ENCODE data around the gene MAP3K14.

MAP3K14 gene

DNA sequence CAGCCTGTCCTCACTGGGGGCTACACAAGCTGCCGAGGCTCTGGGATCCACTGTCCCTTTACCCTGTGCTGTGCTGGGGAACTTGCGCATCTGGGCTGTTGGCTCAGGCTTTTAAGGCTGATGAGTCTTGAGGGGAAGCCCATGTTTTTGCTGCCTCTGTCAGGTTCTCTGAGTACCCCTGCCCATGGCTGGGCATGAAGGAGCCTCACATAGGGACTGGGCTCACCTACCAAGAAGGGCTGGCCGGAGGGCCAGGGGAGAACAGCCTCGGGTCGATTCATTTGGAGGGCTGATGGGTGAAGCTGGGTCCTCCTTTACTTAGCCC lies 80.6 kb downstream of the MAP3K14 start:
- Histone ChIP-seq H3K9ac (ENCODE audit: low read length) (no peak overlapping the region), H3K4me2 (ENCODE audit: low read depth, low read length, poor library complexity, severe bottlenecking) (no peak overlapping the region), H3K27ac (ENCODE audit: low read depth, low read length) (no peak overlapping the region), H3K27me3 (ENCODE audit: low read length) (no peaks in the 10 kb centered on the region), H3K36me3 (ENCODE audit: low read length) (0 out of 2 replicates have a peak, but pooled peaks cover 4% of the 10 kb centered on the region), H3K9me2 (replicated peaks; ENCODE audit: insufficient read depth, low read length) (no peaks in the 10 kb centered on the region), H3K79me2 (ENCODE audit: insufficient read depth, low read length) (peaks cover 10% of the 10 kb centered on the region), H3K4me3 (ENCODE audit: insufficient read depth, low read length, poor library complexity, severe bottlenecking) (no peak overlapping the region), H3K9me3 (ENCODE audit: insufficient read depth, low read length) (no peaks in the 10 kb centered on the region), H3F3A (ENCODE audit: insufficient read depth) (0 out of 2 replicates have a peak, but pooled peaks cover 4% of the 10 kb centered on the region), H2AFZ (ENCODE audit: low read depth, low read length, severe bottlenecking) (no peak overlapping the region), H4K20me1 (ENCODE audit: low read depth, low read length) (no peaks in the 10 kb centered on the region)
- TF ChIP-seq EZH2phosphoT487 (conservative IDR thresholded peaks at IDR 0.05; ENCODE audit: low read length) = no peak
- TF ChIP-seq, protein P1, sequence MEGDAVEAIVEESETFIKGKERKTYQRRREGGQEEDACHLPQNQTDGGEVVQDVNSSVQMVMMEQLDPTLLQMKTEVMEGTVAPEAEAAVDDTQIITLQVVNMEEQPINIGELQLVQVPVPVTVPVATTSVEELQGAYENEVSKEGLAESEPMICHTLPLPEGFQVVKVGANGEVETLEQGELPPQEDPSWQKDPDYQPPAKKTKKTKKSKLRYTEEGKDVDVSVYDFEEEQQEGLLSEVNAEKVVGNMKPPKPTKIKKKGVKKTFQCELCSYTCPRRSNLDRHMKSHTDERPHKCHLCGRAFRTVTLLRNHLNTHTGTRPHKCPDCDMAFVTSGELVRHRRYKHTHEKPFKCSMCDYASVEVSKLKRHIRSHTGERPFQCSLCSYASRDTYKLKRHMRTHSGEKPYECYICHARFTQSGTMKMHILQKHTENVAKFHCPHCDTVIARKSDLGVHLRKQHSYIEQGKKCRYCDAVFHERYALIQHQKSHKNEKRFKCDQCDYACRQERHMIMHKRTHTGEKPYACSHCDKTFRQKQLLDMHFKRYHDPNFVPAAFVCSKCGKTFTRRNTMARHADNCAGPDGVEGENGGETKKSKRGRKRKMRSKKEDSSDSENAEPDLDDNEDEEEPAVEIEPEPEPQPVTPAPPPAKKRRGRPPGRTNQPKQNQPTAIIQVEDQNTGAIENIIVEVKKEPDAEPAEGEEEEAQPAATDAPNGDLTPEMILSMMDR (IDR thresholded peaks at IDR 0.05; ENCODE audit: insufficient read depth, low read length, poor library complexity, severe bottlenecking) = no peak

DNA sequence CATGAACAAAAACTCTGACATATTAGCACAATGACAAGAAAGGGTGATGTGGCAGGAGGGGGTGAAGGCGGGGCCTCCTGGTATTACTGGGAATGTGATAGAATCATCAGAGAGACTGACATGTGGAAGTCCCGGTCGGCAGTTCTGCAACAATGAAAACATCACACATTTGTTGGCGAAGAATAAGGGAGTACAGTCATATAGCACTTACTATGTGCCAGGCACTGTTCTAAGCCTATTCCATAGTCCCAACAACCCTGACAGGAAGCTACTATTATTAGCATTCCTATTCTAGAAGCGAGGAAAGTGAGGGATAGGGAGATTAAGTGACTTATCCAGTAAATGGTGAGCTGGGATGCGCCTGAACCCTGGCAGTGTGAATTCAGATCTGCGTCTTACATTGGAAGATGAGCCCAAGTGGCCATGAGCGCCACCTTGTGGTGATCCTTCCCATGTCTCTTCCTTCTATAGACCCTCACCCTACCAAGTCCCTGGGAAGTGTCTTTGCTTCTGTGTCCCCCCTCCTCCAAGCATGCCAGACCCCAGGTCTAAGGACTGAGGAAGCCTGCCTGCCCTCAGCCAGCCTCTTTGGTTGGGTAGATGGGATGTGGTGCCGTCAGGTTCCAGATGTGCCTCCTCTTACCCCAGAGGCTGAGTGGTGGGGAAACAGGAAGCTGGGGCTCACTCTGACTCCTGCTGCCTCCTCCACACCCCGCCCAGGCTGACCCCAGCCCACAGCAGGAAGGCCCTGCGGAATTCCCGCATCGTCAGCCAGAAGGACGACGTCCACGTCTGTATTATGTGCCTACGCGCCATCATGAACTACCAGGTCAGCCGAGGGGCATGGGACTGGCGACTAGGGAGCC lies 81.2 kb downstream of the MAP3K14 start:
- Histone ChIP-seq H3K36me3 (ENCODE audit: low read length) (0 out of 2 replicates have a peak, but pooled peaks cover 4% of the 10 kb centered on the region), H3K4me3 (ENCODE audit: insufficient read depth, low read length, poor library complexity, severe bottlenecking) (no peak overlapping the region), H4K20me1 (ENCODE audit: low read depth, low read length) (no peaks in the 10 kb centered on the region), H2AFZ (ENCODE audit: low read depth, low read length, severe bottlenecking) (no peak overlapping the region), H3K27me3 (ENCODE audit: low read length) (no peaks in the 10 kb centered on the region), H3K4me2 (ENCODE audit: low read depth, low read length, poor library complexity, severe bottlenecking) (no peak overlapping the region), H3K79me2 (ENCODE audit: insufficient read depth, low read length) (peaks cover 16% of the 10 kb centered on the region), H3K9me3 (ENCODE audit: insufficient read depth, low read length) (no peaks in the 10 kb centered on the region), H3F3A (ENCODE audit: insufficient read depth) (0 out of 2 replicates have a peak, but pooled peaks cover 4% of the 10 kb centered on the region), H3K9ac (ENCODE audit: low read length) (no peak overlapping the region), H3K9me2 (replicated peaks; ENCODE audit: insufficient read depth, low read length) (no peaks in the 10 kb centered on the region), H3K27ac (ENCODE audit: low read depth, low read length) (0 out of 2 replicates have a peak overlapping the region, but pooled peaks have one; percentile 30)
- TF ChIP-seq EZH2phosphoT487 (conservative IDR thresholded peaks at IDR 0.05; ENCODE audit: low read length) = no peak
- TF ChIP-seq, protein P1 (IDR thresholded peaks at IDR 0.05; ENCODE audit: insufficient read depth, low read length, poor library complexity, severe bottlenecking) = peak; percentile 87

DNA sequence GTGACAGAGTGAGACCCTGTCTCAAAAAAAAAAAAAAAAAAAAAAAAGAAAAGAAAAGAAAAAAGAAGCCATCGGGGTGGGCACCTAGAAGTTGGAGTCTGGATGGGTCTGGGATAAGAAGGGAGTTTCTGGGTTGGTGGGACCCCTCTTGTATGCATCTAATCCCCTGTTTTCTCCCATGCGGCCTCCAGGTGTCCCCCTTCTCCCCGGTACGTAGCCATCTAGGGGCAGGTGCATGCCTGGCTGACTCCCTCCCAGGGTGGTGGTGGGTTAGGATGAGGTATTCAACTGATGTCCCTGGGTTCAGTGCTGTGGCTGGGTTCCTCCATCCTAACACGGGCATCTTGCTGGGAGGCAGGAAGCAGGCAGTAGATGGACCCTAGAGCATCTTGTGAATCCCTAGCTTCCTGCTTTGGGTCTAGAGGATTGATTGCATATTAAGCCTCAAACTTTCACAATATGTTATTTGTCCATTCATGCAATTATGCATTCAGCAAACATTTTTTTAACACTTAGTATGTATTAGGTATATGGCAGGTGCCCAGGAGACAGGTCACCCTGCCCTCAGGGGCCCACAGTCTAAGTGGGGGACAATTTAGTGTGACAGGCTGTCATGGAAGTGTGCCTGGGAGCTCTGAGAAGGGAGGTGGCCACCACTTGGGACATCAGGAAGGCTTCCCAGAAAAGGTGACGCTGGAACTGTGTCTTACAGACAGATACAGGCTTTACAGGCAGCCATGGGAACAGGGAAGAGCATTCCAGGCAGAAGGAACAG lies 82.0 kb downstream of the MAP3K14 start:
- TF ChIP-seq, protein P1 (IDR thresholded peaks at IDR 0.05; ENCODE audit: insufficient read depth, low read length, poor library complexity, severe bottlenecking) = peak; percentile 42
- no peak for TF ChIP-seq EZH2phosphoT487 (conservative IDR thresholded peaks at IDR 0.05; ENCODE audit: low read length)
- Histone ChIP-seq H3K4me2 (ENCODE audit: low read depth, low read length, poor library complexity, severe bottlenecking) (no peak overlapping the region), H3K27ac (ENCODE audit: low read depth, low read length) (peak overlapping the region; percentile 30)

More for the DNA sequence above, 82.0 kb downstream of the MAP3K14 start:
- no peaks in the 10 kb centered on the region for H3K9me3 ChIP-seq (ENCODE audit: insufficient read depth, low read length)
- peaks cover 9% of the 10 kb centered on the region; the same call in 1 of the 2 replicates for H3F3A ChIP-seq (ENCODE audit: insufficient read depth)
- no peak overlapping the region for H2AFZ ChIP-seq (ENCODE audit: low read depth, low read length, severe bottlenecking)
- no peaks in the 10 kb centered on the region for H3K9me2 ChIP-seq (replicated peaks; ENCODE audit: insufficient read depth, low read length)
- no peaks in the 10 kb centered on the region for H4K20me1 ChIP-seq (ENCODE audit: low read depth, low read length)
- H3K27me3 ChIP-seq (ENCODE audit: low read length) = no peaks in the 10 kb centered on the region
- 0 out of 2 replicates have a peak, but pooled peaks cover 4% of the 10 kb centered on the region for H3K36me3 ChIP-seq (ENCODE audit: low read length)
- H3K9ac ChIP-seq (ENCODE audit: low read length) = no peak overlapping the region
- H3K79me2 ChIP-seq (ENCODE audit: insufficient read depth, low read length) = peaks cover 24% of the 10 kb centered on the region
- no peak overlapping the region for H3K4me3 ChIP-seq (ENCODE audit: insufficient read depth, low read length, poor library complexity, severe bottlenecking)
